Upper lobe of left lung (tissue), 6 donors: ENCODE results near the gene HNRNPR. TPM values are rescaled to one million over a fixed set of nuclear protein-coding genes. Genes with fewer than 3 reads are reported as not detected.

Source experiments
- ATAC-seq, 2 donors: fragments of 200-7000 bp; cut with Tn5 transposase; one replicate each; pipeline ENCODE4 v1.9.1; 2022; ENCODE audit warnings: mild to moderate bottlenecking in 2 of 2, moderate library complexity in 2 of 2; ENCODE audit not compliant: low FRiP score in 2 of 2
- DNase-seq, 2 donors: peaks; one replicate each; pipeline ENCODE4 v3.0.0-alpha.2; 2019 to 2020
- H3K27ac ChIP-seq, 4 donors: fragments of 200-600 bp; sonication (generic); one replicate each; pipeline ENCODE4 v1.5.1; 2016 to 2019
- H3K27me3 ChIP-seq, 4 donors: fragments of 200-600 bp; sonication (generic); one replicate each; pipeline ENCODE4 v1.5.1; 2017 to 2019
- H3K36me3 ChIP-seq, 4 donors: fragments of 200-600 bp; sonication (generic); one replicate each; pipeline ENCODE4 v1.5.1; 2016 to 2019
- H3K4me1 ChIP-seq, 4 donors: fragments of 200-600 bp; sonication (generic); one replicate each; pipeline ENCODE4 v1.5.1; 2018 to 2019
- H3K4me3 ChIP-seq, 4 donors: fragments of 200-600 bp; sonication (generic); one replicate each; pipeline ENCODE4 v1.5.1; 2017 to 2019; ENCODE audit warnings: mild to moderate bottlenecking in 2 of 4, moderate library complexity in 1 of 4
- H3K9me3 ChIP-seq, 4 donors: fragments of 200-600 bp; sonication (generic); one replicate each; pipeline ENCODE4 v1.5.1; 2018 to 2019
- CTCF ChIP-seq, 6 experiments: fragments of 450-650 bp in 4 of 6; fragments of 200-600 bp in 2 of 6; sonication (generic) in 2 of 6; IDR thresholded peaks; one replicate each; pipeline ENCODE4 v1.5.1; 2016 to 2019; ENCODE audit warnings: antibody characterized with exemption in 6 of 6
- EP300 ChIP-seq, 4 donors: sonication (generic); formaldehyde crosslinking; IDR thresholded peaks; one replicate each; pipeline ENCODE4 v1.5.1; 2017; ENCODE audit warnings: antibody characterized with exemption in 4 of 4, control low read depth in 2 of 4
- POLR2A ChIP-seq, 4 donors: fragments of 450-650 bp; IDR thresholded peaks; one replicate each; pipeline ENCODE4 v1.5.1; 2016 to 2017; ENCODE audit warnings: antibody characterized with exemption in 4 of 4, mild to moderate bottlenecking in 2 of 4
- POLR2AphosphoS5 ChIP-seq, 2 donors: sonication (generic); formaldehyde crosslinking; IDR thresholded peaks; one replicate each; pipeline ENCODE4 v1.5.1; 2017; ENCODE audit warnings: antibody characterized with exemption in 2 of 2
- WGBS, 2 donors: methylation state at CpG; one replicate each; pipeline ENCODE4 v1.1.5; 2017 to 2018; 5-methylcytosine and 5-hydroxymethylcytosine counted together
- total RNA-seq, 6 donors: library from RNA; depleted of rRNA in 4 of 6; stranded (reverse); fragments of >200 nt in 4 of 6; gene quantifications; one replicate each; pipeline versions ENCODE4 v1.1.0 to v1.2.1, GENCODE V29; 2016 to 2021
- donor health status: DM: no; HTN: no; CAD: no; lungs with moderate emphysema.
- donor health status: DM: no; HTN: yes; CAD: no; lungs with severe emphysema.

HNRNPR gene
- total RNA-seq, 6 donors from 2014 or later: 43.9 to 97.7 (median 73.5) TPM

GRCh38 chr1:23303524-23303923, 40.6 kb downstream of the HNRNPR start:
- H3K27ac ChIP-seq: peak overlapping the region in 3 of 4 donors; percentile 36 to 76 (median 73)
- no peak for TF ChIP-seq CTCF (IDR thresholded peaks at IDR 0.05)
- no peak for TF ChIP-seq POLR2AphosphoS5 (IDR thresholded peaks at IDR 0.05)
- TF ChIP-seq POLR2A (IDR thresholded peaks at IDR 0.05): no peak
- no peak for TF ChIP-seq EP300 (IDR thresholded peaks at IDR 0.05)
- ATAC-seq (no peak), DNase-seq (no peak)
- 58 to 60% methylated on average over 2 of the region's 2 CpGs for WGBS, 2 donors
- peaks cover 0 to 25% (median 6%) of the 10 kb centered on the region in 4 donors for H3K4me1 ChIP-seq
- H3K4me3 ChIP-seq: no peak overlapping the region
- H3K27me3 ChIP-seq: no peaks in the 10 kb centered on the region
- peaks cover 2 to 77% (median 6%) of the 10 kb centered on the region in 4 donors for H3K36me3 ChIP-seq
- no peaks in the 10 kb centered on the region for H3K9me3 ChIP-seq

GRCh38 chr1:23296931-23297330, 47.2 kb downstream of the HNRNPR start:
- Histone ChIP-seq H3K4me1 (no peaks in the 10 kb centered on the region), H3K36me3 (peaks cover 0 to 63% (median 11%) of the 10 kb centered on the region in 4 donors), H3K4me3 (no peak overlapping the region), H3K9me3 (no peaks in the 10 kb centered on the region), H3K27me3 (no peaks in the 10 kb centered on the region), H3K27ac (no peak overlapping the region)
- TF ChIP-seq EP300 (IDR thresholded peaks at IDR 0.05): no peak
- no peak for TF ChIP-seq CTCF (IDR thresholded peaks at IDR 0.05)
- TF ChIP-seq POLR2AphosphoS5 (IDR thresholded peaks at IDR 0.05): no peak
- no peak for TF ChIP-seq POLR2A (IDR thresholded peaks at IDR 0.05)
- no peak for ATAC-seq
- WGBS, 2 donors: 90 to 100% methylated on average over 2 of the region's 2 CpGs
- no peak for DNase-seq

GRCh38 chr1:23291706-23292105, 52.4 kb downstream of the HNRNPR start:
- TF ChIP-seq POLR2A (IDR thresholded peaks at IDR 0.05) (no peak), POLR2AphosphoS5 (IDR thresholded peaks at IDR 0.05) (no peak), CTCF (IDR thresholded peaks at IDR 0.05) (no peak), EP300 (IDR thresholded peaks at IDR 0.05) (no peak)
- 91 to 93% methylated on average over 2 of the region's 2 CpGs for WGBS, 2 donors

GRCh38 chr1:23290836-23291565, 53.1 kb downstream of the HNRNPR start:
- ATAC-seq (no peak), DNase-seq (no peak)
- 78 to 80% methylated on average over 9 of the region's 9 CpGs for WGBS, 2 donors
- Histone ChIP-seq H3K9me3 (no peaks in the 10 kb centered on the region), H3K27ac (peak overlapping the region in 2 of 4 donors; percentile 2 to 54), H3K36me3 (peaks cover 0 to 23% (median 0%) of the 10 kb centered on the region in 4 donors), H3K4me1 (peaks cover 0 to 6% (median 0%) of the 10 kb centered on the region in 4 donors), H3K4me3 (no peak overlapping the region), H3K27me3 (no peaks in the 10 kb centered on the region)
- TF ChIP-seq CTCF (IDR thresholded peaks at IDR 0.05) (no peak), POLR2AphosphoS5 (IDR thresholded peaks at IDR 0.05) (no peak), EP300 (IDR thresholded peaks at IDR 0.05) (no peak), POLR2A (IDR thresholded peaks at IDR 0.05) (no peak)

More at GRCh38 chr1:23291706-23292105, 52.4 kb downstream of the HNRNPR start:
- H3K36me3 ChIP-seq: peaks cover 0 to 21% (median 0%) of the 10 kb centered on the region in 4 donors
- no peaks in the 10 kb centered on the region for H3K27me3 ChIP-seq
- peaks cover 0 to 6% (median 0%) of the 10 kb centered on the region in 4 donors for H3K4me1 ChIP-seq
- no peaks in the 10 kb centered on the region for H3K9me3 ChIP-seq
- H3K27ac ChIP-seq: peak overlapping the region in 1 of 4 donors; percentile 64
- ATAC-seq (no peak), DNase-seq (no peak)
- no peak overlapping the region for H3K4me3 ChIP-seq
